Gastrocnemius medialis (tissue), 4 donors: ENCODE results near the gene RABIF. TPM values are rescaled to one million over a fixed set of nuclear protein-coding genes. Genes with fewer than 3 reads are reported as not detected.

ENCODE experiments used
- ATAC-seq, 2 donors: fragments of 150-250 bp; one replicate each; pipeline ENCODE4 v1.9.1; 2016
- DNase-seq, 2 donors: peaks; one replicate each; pipeline ENCODE4 v3.0.0-alpha.2; 2019
- H3K27ac ChIP-seq, 4 donors: fragments of 200-600 bp; sonication (generic); 1 replicate in 1 of 4; 2 replicates in 3 of 4; pipeline ENCODE4 v1.5.1; 2016 to 2018; ENCODE audit warnings: mild to moderate bottlenecking in 2 of 4, moderate library complexity in 1 of 4
- H3K27me3 ChIP-seq, 3 donors: fragments of 200-600 bp; sonication (generic) in 2 of 3; 1 replicate in 1 of 3; 2 replicates in 2 of 3; pipeline versions ENCODE4 v1.5.1 to v1.6.0; 2016 to 2019; ENCODE audit warnings: mild to moderate bottlenecking in 1 of 3, moderate library complexity in 1 of 3
- H3K36me3 ChIP-seq, 2 donors: fragments of 200-600 bp; sonication (generic) in 1 of 2; one replicate each; pipeline ENCODE4 v1.5.1; 2017 to 2018
- H3K4me1 ChIP-seq, 2 donors: fragments of 200-600 bp; sonication (generic) in 1 of 2; one replicate each; pipeline ENCODE4 v1.5.1; 2016 to 2017; ENCODE audit warnings: mild to moderate bottlenecking in 2 of 2
- H3K4me3 ChIP-seq, 4 donors: fragments of 200-600 bp; sonication (generic) in 3 of 4; 1 replicate in 1 of 4; 2 replicates in 3 of 4; pipeline ENCODE4 v1.5.1; 2016 to 2019; ENCODE audit warnings: mild to moderate bottlenecking in 2 of 4
- H3K9me3 ChIP-seq, 3 donors: fragments of 200-600 bp; sonication (generic) in 2 of 3; 1 replicate in 1 of 3; 2 replicates in 2 of 3; pipeline ENCODE4 v1.5.1; 2016 to 2019
- POLR2A ChIP-seq, 2 donors: fragments of 450-650 bp; IDR thresholded peaks; one replicate each; pipeline ENCODE4 v1.6.1; 2017; ENCODE audit warnings: antibody characterized with exemption in 2 of 2, mild to moderate bottlenecking in 2 of 2, moderate library complexity in 2 of 2
- in situ Hi-C, 4 donors: fragments of 200-750 bp; cut with MboI; loops; one replicate each; pipeline versions ENCODE4 v1.15.0 to v1.8.0; 2017; ENCODE audit warnings: low sequenced_read_pairs in 4 of 4
- intact Hi-C: fragments of 100-400 bp; cut with DNase I; formaldehyde crosslinking; loops from one replicate; pipeline ENCODE4 v1.15.1; 2023; ENCODE audit warnings: low total_unique reads
- total RNA-seq, 4 donors: library from RNA; depleted of rRNA; stranded (reverse); fragments of >200 nt; gene quantifications; one replicate each; pipeline versions ENCODE4 v1.1.0 to v1.2.3, GENCODE V29; 2016
- TF ChIP-seq, protein P1 (sequence below), 5 experiments: fragments of 450-650 bp in 3 of 5; fragments of 200-600 bp in 2 of 5; sonication (generic) in 2 of 5; IDR thresholded peaks in 4 of 5; conservative IDR thresholded peaks in 1 of 5; 1 replicate in 4 of 5; 2 replicates in 1 of 5; pipeline ENCODE4 v1.5.1; 2016 to 2019; ENCODE audit warnings: antibody characterized with exemption in 5 of 5, mild to moderate bottlenecking in 3 of 5, moderate library complexity in 3 of 5

Gene RABIF
- total RNA-seq, 4 donors from 2014 or later: 2.6 to 9.2 (median 3.9) TPM

GRCh38 chr1:202862679-202863560, 26.0 kb downstream of the RABIF start:
- DNase-seq (no peak), ATAC-seq (no peak)
- Histone ChIP-seq H3K27ac (no peak overlapping the region), H3K27me3 (no peaks in the 10 kb centered on the region), H3K9me3 (no peaks in the 10 kb centered on the region), H3K36me3 (no peaks in the 10 kb centered on the region), H3K4me1 (peaks cover 11 to 14% of the 10 kb centered on the region in 2 donors), H3K4me3 (no peak overlapping the region)
- intact Hi-C loops: no loop called here
- no peak for TF ChIP-seq POLR2A (IDR thresholded peaks at IDR 0.05)
- TF ChIP-seq, protein P1, sequence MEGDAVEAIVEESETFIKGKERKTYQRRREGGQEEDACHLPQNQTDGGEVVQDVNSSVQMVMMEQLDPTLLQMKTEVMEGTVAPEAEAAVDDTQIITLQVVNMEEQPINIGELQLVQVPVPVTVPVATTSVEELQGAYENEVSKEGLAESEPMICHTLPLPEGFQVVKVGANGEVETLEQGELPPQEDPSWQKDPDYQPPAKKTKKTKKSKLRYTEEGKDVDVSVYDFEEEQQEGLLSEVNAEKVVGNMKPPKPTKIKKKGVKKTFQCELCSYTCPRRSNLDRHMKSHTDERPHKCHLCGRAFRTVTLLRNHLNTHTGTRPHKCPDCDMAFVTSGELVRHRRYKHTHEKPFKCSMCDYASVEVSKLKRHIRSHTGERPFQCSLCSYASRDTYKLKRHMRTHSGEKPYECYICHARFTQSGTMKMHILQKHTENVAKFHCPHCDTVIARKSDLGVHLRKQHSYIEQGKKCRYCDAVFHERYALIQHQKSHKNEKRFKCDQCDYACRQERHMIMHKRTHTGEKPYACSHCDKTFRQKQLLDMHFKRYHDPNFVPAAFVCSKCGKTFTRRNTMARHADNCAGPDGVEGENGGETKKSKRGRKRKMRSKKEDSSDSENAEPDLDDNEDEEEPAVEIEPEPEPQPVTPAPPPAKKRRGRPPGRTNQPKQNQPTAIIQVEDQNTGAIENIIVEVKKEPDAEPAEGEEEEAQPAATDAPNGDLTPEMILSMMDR (IDR thresholded peaks at IDR 0.05 in 4 of 5, conservative IDR thresholded peaks at IDR 0.05 in 1 of 5): no peak
- in situ Hi-C loops: no loop called here

DNA sequence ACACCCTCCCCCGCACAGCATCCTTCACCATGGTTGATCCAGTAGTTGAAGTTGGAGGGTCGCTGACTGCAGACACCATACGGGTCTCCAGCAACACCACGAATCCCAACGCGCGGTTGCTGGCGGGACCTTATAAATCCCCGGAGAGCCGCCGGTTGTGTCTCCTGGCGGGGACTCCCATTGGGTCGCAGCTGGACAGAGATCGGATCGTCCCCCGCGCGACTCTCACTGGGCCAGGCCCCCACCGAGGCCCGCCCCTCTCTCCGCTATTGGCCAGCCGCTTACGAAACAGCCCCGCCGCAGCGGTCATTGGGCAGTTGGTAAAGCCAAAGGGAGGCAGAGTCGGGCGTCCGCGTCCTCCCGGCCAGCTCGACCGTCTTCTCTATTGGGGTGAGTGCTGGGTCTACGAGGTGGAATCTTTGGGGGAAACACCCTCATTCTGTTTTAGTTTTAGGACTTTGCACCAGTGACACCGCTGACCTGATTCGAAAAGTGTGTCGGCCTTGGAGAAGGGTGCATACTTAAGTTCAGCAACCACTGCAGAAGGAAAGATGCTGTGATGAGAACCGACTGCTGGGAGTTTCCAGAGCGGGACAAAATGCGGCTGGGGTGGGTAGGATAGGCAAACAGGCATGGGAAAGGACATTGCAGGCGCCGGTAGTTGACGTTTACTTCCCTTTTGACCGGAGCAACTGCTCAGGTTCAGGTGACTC, 27.4 kb downstream of the RABIF start:
- Histone ChIP-seq H3K4me3 (peak overlapping the region; percentile 59 to 82 (median 72)), H3K4me1 (peaks cover 11 to 14% of the 10 kb centered on the region in 2 donors), H3K9me3 (no peaks in the 10 kb centered on the region), H3K27ac (peak overlapping the region in 1 of 4 donors; percentile 45), H3K36me3 (no peaks in the 10 kb centered on the region), H3K27me3 (no peaks in the 10 kb centered on the region)
- TF ChIP-seq POLR2A (IDR thresholded peaks at IDR 0.05): peak in 1 of 2 donors; percentile 52
- TF ChIP-seq, protein P1 (IDR thresholded peaks at IDR 0.05 in 4 of 5, conservative IDR thresholded peaks at IDR 0.05 in 1 of 5): no peak
- peak; percentile 93 for ATAC-seq
- in situ Hi-C loops (no loop called here), intact Hi-C loops (loop anchor here (1.0 to 2.0 kb wide), 2 partner anchors 28 to 53 kb away; partner anchors contain the start of genes KDM5B and RABIF)
- DNase-seq: peak; percentile 85 to 87

GRCh38 chr1:202860744-202861419, 28.1 kb downstream of the RABIF start:
- Histone ChIP-seq H3K27me3 (no peaks in the 10 kb centered on the region), H3K36me3 (no peaks in the 10 kb centered on the region), H3K9me3 (no peaks in the 10 kb centered on the region), H3K4me3 (peak overlapping the region; percentile 59 to 82 (median 72)), H3K27ac (peak overlapping the region in 1 of 4 donors; percentile 45), H3K4me1 (peaks cover 11 to 14% of the 10 kb centered on the region in 2 donors)
- DNase-seq (no peak), ATAC-seq (peak; percentile 17 to 21)
- intact Hi-C loops: loop anchor here (1.0 to 2.0 kb wide), 2 partner anchors 28 to 52 kb away; partner anchors contain the start of genes KDM5B and RABIF
- in situ Hi-C loops: no loop called here
- no peak for TF ChIP-seq POLR2A (IDR thresholded peaks at IDR 0.05)
- TF ChIP-seq, protein P1 (IDR thresholded peaks at IDR 0.05 in 4 of 5, conservative IDR thresholded peaks at IDR 0.05 in 1 of 5): no peak

- H3K4me3 ChIP-seq: no peak overlapping the region
- TF ChIP-seq, protein P1 (IDR thresholded peaks at IDR 0.05 in 4 of 5, conservative IDR thresholded peaks at IDR 0.05 in 1 of 5): no peak
- no peak for TF ChIP-seq POLR2A (IDR thresholded peaks at IDR 0.05)
- H3K36me3 ChIP-seq: no peaks in the 10 kb centered on the region
- H3K27ac ChIP-seq: peak overlapping the region in 3 of 4 donors; percentile 46 to 61 (median 52)
- ATAC-seq (no peak), DNase-seq (no peak)
- H3K4me1 ChIP-seq: peaks cover 11 to 14% of the 10 kb centered on the region in 2 donors
- H3K9me3 ChIP-seq: no peaks in the 10 kb centered on the region
- no peaks in the 10 kb centered on the region for H3K27me3 ChIP-seq
- in situ Hi-C loops (no loop called here), intact Hi-C loops (no loop called here)
Observed at GRCh38 chr1:202858789-202859414, 30.0 kb downstream of the RABIF start.
